Endothelial cell of umbilical vein (primary cell): Measurements from ENCODE around the gene ATP6V1D.

Experiments used
- EZH2 ChIP-seq: IDR thresholded peaks from 2 replicates; pipeline ENCODE4 v1.6.1; 2012; ENCODE audit warnings: borderline replicate concordance, low read depth, mild to moderate bottlenecking, moderate library complexity, low read length, inconsistent platforms; ENCODE audit not compliant: severe bottlenecking
- FOS ChIP-seq: IDR thresholded peaks from 2 replicates; pipeline ENCODE4 v1.6.1; 2011; ENCODE audit warnings: mild to moderate bottlenecking, low read length, moderate library complexity, borderline replicate concordance; ENCODE audit not compliant: insufficient read depth
- GATA2 ChIP-seq: IDR thresholded peaks from 2 replicates; pipeline ENCODE4 v1.7.0; 2011; ENCODE audit warnings: low read depth, mild to moderate bottlenecking, moderate library complexity, mixed read lengths, low read length; ENCODE audit not compliant: insufficient read length, insufficient read depth
- MYC ChIP-seq: IDR thresholded peaks from one replicate; pipeline ENCODE4 v1.6.1; 2011; ENCODE audit warnings: mild to moderate bottlenecking, low read depth, low read length
- POLR2A ChIP-seq: IDR thresholded peaks from 2 replicates; pipeline ENCODE4 v1.6.1; 2012; ENCODE audit warnings: low read depth, mild to moderate bottlenecking, control low read depth, low read length
- POLR2AphosphoS5 ChIP-seq: IDR thresholded peaks from 2 replicates; pipeline ENCODE4 v1.6.1; 2012; ENCODE audit warnings: low read depth, mild to moderate bottlenecking, control low read depth, low read length, moderate library complexity; ENCODE audit not compliant: insufficient read depth
- TF ChIP-seq, protein P1 (sequence below): IDR thresholded peaks from 2 replicates; pipeline ENCODE4 v1.6.1; 2011; ENCODE audit not compliant: insufficient read depth, insufficient read length
- TF ChIP-seq, protein P2 (sequence below), 2 donors: IDR thresholded peaks; 1 replicate in 1 of 2; 2 replicates in 1 of 2; pipeline ENCODE4 v1.5.1; 2011; ENCODE audit warnings: low read length in 2 of 2, mild to moderate bottlenecking in 2 of 2, moderate library complexity in 2 of 2, control low read depth in 1 of 2, inconsistent platforms in 1 of 2, low read depth in 1 of 2; ENCODE audit not compliant: insufficient read depth in 1 of 2; ENCODE audit errors: extremely low read depth in 1 of 2

GRCh38 chr14:67396381-67396970 lies 36.9 kb upstream of the ATP6V1D start:
- TF ChIP-seq, protein P1, sequence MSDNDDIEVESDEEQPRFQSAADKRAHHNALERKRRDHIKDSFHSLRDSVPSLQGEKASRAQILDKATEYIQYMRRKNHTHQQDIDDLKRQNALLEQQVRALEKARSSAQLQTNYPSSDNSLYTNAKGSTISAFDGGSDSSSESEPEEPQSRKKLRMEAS = no peak
- TF ChIP-seq EZH2 = no peak
- TF ChIP-seq, protein P2, sequence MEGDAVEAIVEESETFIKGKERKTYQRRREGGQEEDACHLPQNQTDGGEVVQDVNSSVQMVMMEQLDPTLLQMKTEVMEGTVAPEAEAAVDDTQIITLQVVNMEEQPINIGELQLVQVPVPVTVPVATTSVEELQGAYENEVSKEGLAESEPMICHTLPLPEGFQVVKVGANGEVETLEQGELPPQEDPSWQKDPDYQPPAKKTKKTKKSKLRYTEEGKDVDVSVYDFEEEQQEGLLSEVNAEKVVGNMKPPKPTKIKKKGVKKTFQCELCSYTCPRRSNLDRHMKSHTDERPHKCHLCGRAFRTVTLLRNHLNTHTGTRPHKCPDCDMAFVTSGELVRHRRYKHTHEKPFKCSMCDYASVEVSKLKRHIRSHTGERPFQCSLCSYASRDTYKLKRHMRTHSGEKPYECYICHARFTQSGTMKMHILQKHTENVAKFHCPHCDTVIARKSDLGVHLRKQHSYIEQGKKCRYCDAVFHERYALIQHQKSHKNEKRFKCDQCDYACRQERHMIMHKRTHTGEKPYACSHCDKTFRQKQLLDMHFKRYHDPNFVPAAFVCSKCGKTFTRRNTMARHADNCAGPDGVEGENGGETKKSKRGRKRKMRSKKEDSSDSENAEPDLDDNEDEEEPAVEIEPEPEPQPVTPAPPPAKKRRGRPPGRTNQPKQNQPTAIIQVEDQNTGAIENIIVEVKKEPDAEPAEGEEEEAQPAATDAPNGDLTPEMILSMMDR (IDR thresholded peaks at IDR 0.05; ENCODE audit: extremely low read depth in 1 of 2, insufficient read depth in 1 of 2, low read depth in 1 of 2, low read length in 2 of 2) = no peak
- TF ChIP-seq POLR2A = no peak
- TF ChIP-seq MYC = no peak
- TF ChIP-seq POLR2AphosphoS5 = no peak
- TF ChIP-seq GATA2 = no peak
- TF ChIP-seq FOS = no peak
